ENCODE data around the gene CCDC18. TPM values are rescaled to one million over a fixed set of nuclear protein-coding genes. Genes with fewer than 3 reads are reported as not detected.
"Not testable (repeated sequence)": the region's sequence is repeated elsewhere in the genome, so short reads cannot be mapped to it uniquely, and the experiment has no call there.

Gene CCDC18
- total RNA-seq, 1 experiment from 2014 or later = 7.1 TPM

DNA sequence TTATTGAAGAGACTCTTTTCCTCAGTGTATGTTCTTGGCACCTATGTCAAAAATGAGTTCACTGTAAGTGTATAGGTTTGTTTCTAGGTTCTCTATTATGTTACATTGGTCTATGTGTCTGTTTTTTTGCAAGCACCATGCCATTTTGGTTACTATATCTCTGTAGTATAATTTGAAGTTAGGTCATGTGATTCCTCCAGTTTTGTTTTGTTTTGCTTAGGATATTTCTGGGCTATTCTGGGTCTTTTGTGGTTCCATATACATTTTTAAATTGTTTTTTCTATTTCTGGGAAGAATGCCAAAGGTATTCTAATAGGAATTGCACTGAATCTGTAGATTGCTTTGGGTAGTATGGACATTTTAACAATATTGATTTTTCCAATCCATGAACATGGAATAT, 13.5 kb upstream of the CCDC18 start:
- peaks cover 16% of the 10 kb centered on the region for H3K36me3 Mint-ChIP-seq (ENCODE audit: insufficient read depth, unreplicated experiment)
- TF ChIP-seq CTCF (IDR thresholded peaks at IDR 0.05; ENCODE audit: insufficient read depth in 1 of 2, low read depth in 1 of 2, low read length in 1 of 2, severe bottlenecking in 1 of 2, unreplicated experiment in 1 of 2) = no peak
- H3K4me3 ChIP-seq (ENCODE audit: low read depth, low read length) = no peak overlapping the region
- no peaks in the 10 kb centered on the region for H3K27me3 Mint-ChIP-seq (ENCODE audit: insufficient read depth, unreplicated experiment)
- H3K4me3 Mint-ChIP-seq (ENCODE audit: unreplicated experiment) = no peak overlapping the region
- ChIA-PET CTCF (no interaction called here), POLR2A (no interaction called here)
- peaks cover 5% of the 10 kb centered on the region; the same call in 1 of the 2 replicates for H3K4me1 ChIP-seq
- DNase-seq = no peak
- H3K9me3 ChIP-seq = no peaks in the 10 kb centered on the region
- intact Hi-C loops (cut with micrococcal nuclease; ENCODE audit: unreplicated experiment) = no loop called here
- no peak overlapping the region for H3K27ac Mint-ChIP-seq (ENCODE audit: unreplicated experiment)
- H3K36me3 ChIP-seq (ENCODE audit: control insufficient read depth, insufficient read depth, low read length) = no peaks in the 10 kb centered on the region
- no peaks in the 10 kb centered on the region for H3K27me3 ChIP-seq (replicated peaks; ENCODE audit: control insufficient read depth, insufficient read depth, low read length)
- no TSS peak for BruUV-seq (replicated peaks)
- no peaks in the 10 kb centered on the region for H3K9me3 Mint-ChIP-seq (ENCODE audit: unreplicated experiment)
- no peaks in the 10 kb centered on the region for H3K4me1 Mint-ChIP-seq (ENCODE audit: low read depth, unreplicated experiment)

GRCh38 chr1:93170141-93170678, 10.3 kb upstream of the CCDC18 start:
- BruUV-seq (replicated peaks); intact Hi-C loops (cut with micrococcal nuclease; ENCODE audit: unreplicated experiment); CTCF ChIA-PET; H3K27ac Mint-ChIP-seq (ENCODE audit: unreplicated experiment); H3K27me3 Mint-ChIP-seq (ENCODE audit: insufficient read depth, unreplicated experiment); H3K4me3 Mint-ChIP-seq (ENCODE audit: unreplicated experiment); POLR2A ChIA-PET; H3K4me3 ChIP-seq (ENCODE audit: low read depth, low read length); H3K9me3 ChIP-seq; DNase-seq; H3K4me1 Mint-ChIP-seq (ENCODE audit: low read depth, unreplicated experiment); H3K36me3 ChIP-seq (ENCODE audit: control insufficient read depth, insufficient read depth, low read length); H3K9me3 Mint-ChIP-seq (ENCODE audit: unreplicated experiment); H3K36me3 Mint-ChIP-seq (ENCODE audit: insufficient read depth, unreplicated experiment); H3K27me3 ChIP-seq (replicated peaks; ENCODE audit: control insufficient read depth, insufficient read depth, low read length): not testable (repeated sequence)
- peaks cover 21% of the 10 kb centered on the region for H3K4me1 ChIP-seq

DNA sequence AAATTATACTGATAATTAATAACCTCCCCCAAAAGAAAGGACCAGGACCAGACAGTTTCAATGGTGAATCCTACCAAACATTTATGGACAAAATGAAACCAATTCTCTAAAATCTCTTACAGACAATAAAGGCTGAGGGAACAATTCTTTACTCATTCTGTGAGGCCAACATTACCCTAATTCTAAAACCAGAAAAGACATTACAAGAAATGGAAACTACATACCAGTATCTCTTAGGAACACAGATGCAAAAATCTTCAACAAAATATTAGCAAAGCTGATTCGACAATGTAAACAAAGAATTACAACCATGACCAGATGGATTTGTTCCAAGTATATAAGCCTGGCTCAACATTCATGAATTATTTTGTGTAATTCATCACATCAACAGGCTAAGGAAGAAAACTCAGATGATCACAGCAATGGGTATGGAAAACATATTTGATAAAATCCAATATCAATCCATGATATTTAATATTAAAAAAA, 8.9 kb upstream of the CCDC18 start:
- Mint-ChIP-seq H3K27me3 (ENCODE audit: insufficient read depth, unreplicated experiment) (no peaks in the 10 kb centered on the region), H3K9me3 (ENCODE audit: unreplicated experiment) (no peaks in the 10 kb centered on the region), H3K36me3 (ENCODE audit: insufficient read depth, unreplicated experiment) (peaks cover 10% of the 10 kb centered on the region), H3K27ac (ENCODE audit: unreplicated experiment) (no peak overlapping the region), H3K4me3 (ENCODE audit: unreplicated experiment) (no peak overlapping the region), H3K4me1 (ENCODE audit: low read depth, unreplicated experiment) (no peaks in the 10 kb centered on the region)
- DNase-seq = no peak
- TF ChIP-seq CTCF (IDR thresholded peaks at IDR 0.05; ENCODE audit: insufficient read depth in 1 of 2, low read depth in 1 of 2, low read length in 1 of 2, severe bottlenecking in 1 of 2, unreplicated experiment in 1 of 2) = no peak
- Histone ChIP-seq H3K4me1 (peaks cover 21% of the 10 kb centered on the region), H3K36me3 (ENCODE audit: control insufficient read depth, insufficient read depth, low read length) (no peaks in the 10 kb centered on the region), H3K27me3 (replicated peaks; ENCODE audit: control insufficient read depth, insufficient read depth, low read length) (no peaks in the 10 kb centered on the region), H3K4me3 (ENCODE audit: low read depth, low read length) (no peak overlapping the region), H3K9me3 (no peaks in the 10 kb centered on the region)
- intact Hi-C loops (cut with micrococcal nuclease; ENCODE audit: unreplicated experiment) = no loop called here
- ChIA-PET CTCF (no interaction called here), POLR2A (no interaction called here)
- BruUV-seq (replicated peaks) = no TSS peak

GRCh38 chr1:93172778-93173177, 7.7 kb upstream of the CCDC18 start:
- H3K4me1 Mint-ChIP-seq (ENCODE audit: low read depth, unreplicated experiment) = no peaks in the 10 kb centered on the region
- CTCF ChIA-PET = no interaction called here
- no peaks in the 10 kb centered on the region for H3K27me3 Mint-ChIP-seq (ENCODE audit: insufficient read depth, unreplicated experiment)
- TF ChIP-seq CTCF (IDR thresholded peaks at IDR 0.05; ENCODE audit: insufficient read depth in 1 of 2, low read depth in 1 of 2, low read length in 1 of 2, severe bottlenecking in 1 of 2, unreplicated experiment in 1 of 2) = no peak
- POLR2A ChIA-PET = interaction anchor here (0.5 kb wide), 1 partner anchor 92 kb away, joined by 3 read pairs; no protein-coding TSS in a partner anchor
- Histone ChIP-seq H3K4me3 (ENCODE audit: low read depth, low read length) (no peak overlapping the region), H3K27me3 (replicated peaks; ENCODE audit: control insufficient read depth, insufficient read depth, low read length) (no peaks in the 10 kb centered on the region), H3K4me1 (peaks cover 21% of the 10 kb centered on the region), H3K36me3 (ENCODE audit: control insufficient read depth, insufficient read depth, low read length) (no peaks in the 10 kb centered on the region), H3K9me3 (no peaks in the 10 kb centered on the region)
- BruUV-seq (replicated peaks) = no TSS peak
- H3K4me3 Mint-ChIP-seq (ENCODE audit: unreplicated experiment) = peak overlapping the region; percentile 61
- intact Hi-C loops (cut with micrococcal nuclease; ENCODE audit: unreplicated experiment) = no loop called here
- no peaks in the 10 kb centered on the region for H3K9me3 Mint-ChIP-seq (ENCODE audit: unreplicated experiment)
- DNase-seq = peak; percentile 37 to 44
- peaks cover 10% of the 10 kb centered on the region for H3K36me3 Mint-ChIP-seq (ENCODE audit: insufficient read depth, unreplicated experiment)
- peak overlapping the region; percentile 70 for H3K27ac Mint-ChIP-seq (ENCODE audit: unreplicated experiment)

GRCh38 chr1:93174638-93175037, 5.9 kb upstream of the CCDC18 start:
- H3K27ac Mint-ChIP-seq (ENCODE audit: unreplicated experiment); H3K36me3 ChIP-seq (ENCODE audit: control insufficient read depth, insufficient read depth, low read length); DNase-seq; H3K4me1 Mint-ChIP-seq (ENCODE audit: low read depth, unreplicated experiment); H3K27me3 ChIP-seq (replicated peaks; ENCODE audit: control insufficient read depth, insufficient read depth, low read length); H3K27me3 Mint-ChIP-seq (ENCODE audit: insufficient read depth, unreplicated experiment); H3K9me3 ChIP-seq; H3K4me3 ChIP-seq (ENCODE audit: low read depth, low read length); BruUV-seq (replicated peaks); intact Hi-C loops (cut with micrococcal nuclease; ENCODE audit: unreplicated experiment); POLR2A ChIA-PET; CTCF ChIA-PET; H3K4me3 Mint-ChIP-seq (ENCODE audit: unreplicated experiment); H3K9me3 Mint-ChIP-seq (ENCODE audit: unreplicated experiment): not testable (repeated sequence)
- H3K4me1 ChIP-seq = peaks cover 21% of the 10 kb centered on the region
- H3K36me3 Mint-ChIP-seq (ENCODE audit: insufficient read depth, unreplicated experiment) = peaks cover 13% of the 10 kb centered on the region

Measured in Caco-2 (cell line).